Loucy (cell line): ENCODE measurements around the gene GFRA1.

Source experiments
- H2AFZ ChIP-seq: fragments of 200-600 bp; sonication (generic); 2 replicates; pipeline ENCODE4 v1.6.0; 2016; ENCODE audit warnings: antibody characterized with exemption, mild to moderate bottlenecking, low read length, moderate library complexity
- H3F3A ChIP-seq: fragments of 200-600 bp; 2 replicates; pipeline ENCODE4 v1.6.0; 2016; ENCODE audit warnings: antibody characterized with exemption, low read depth, mild to moderate bottlenecking
- H3K27me3 ChIP-seq: fragments of 200-600 bp; sonication (generic); 2 replicates; pipeline ENCODE4 v1.6.1; 2014; ENCODE audit warnings: low read length, mild to moderate bottlenecking; ENCODE audit not compliant: insufficient read depth, poor library complexity, severe bottlenecking
- H3K36me3 ChIP-seq: fragments of 200-600 bp; sonication (generic); 2 replicates; pipeline ENCODE4 v1.6.1; 2016; ENCODE audit warnings: low read length; ENCODE audit not compliant: insufficient read depth
- H3K4me1 ChIP-seq: fragments of 200-600 bp; sonication (generic); 2 replicates; pipeline ENCODE4 v1.5.1; 2014; ENCODE audit warnings: low read length, mild to moderate bottlenecking; ENCODE audit not compliant: insufficient read depth, poor library complexity, severe bottlenecking
- H3K4me2 ChIP-seq: fragments of 200-600 bp; sonication (generic); 2 replicates; pipeline ENCODE4 v1.6.0; 2014; ENCODE audit warnings: antibody characterized with exemption, low read length, low read depth, mild to moderate bottlenecking; ENCODE audit not compliant: poor library complexity, severe bottlenecking
- H3K4me3 ChIP-seq: fragments of 200-600 bp; sonication (generic); 2 replicates; pipeline ENCODE4 v1.5.1; 2014; ENCODE audit warnings: low read length, mild to moderate bottlenecking, mixed read lengths; ENCODE audit not compliant: poor library complexity, severe bottlenecking
- H3K79me2 ChIP-seq: fragments of 200-600 bp; sonication (generic); 2 replicates; pipeline ENCODE4 v1.6.1; 2014; ENCODE audit warnings: low read length; ENCODE audit not compliant: insufficient read depth
- H3K9ac ChIP-seq: fragments of 200-600 bp; sonication (generic); 2 replicates; pipeline ENCODE4 v1.6.0; 2014; ENCODE audit warnings: mild to moderate bottlenecking, low read depth, low read length, moderate library complexity; ENCODE audit not compliant: poor library complexity, severe bottlenecking
- H3K9me2 ChIP-seq: fragments of 200-600 bp; sonication (generic); replicated peaks from 2 replicates; pipeline ENCODE4 v1.6.1; 2016; ENCODE audit warnings: low read depth, low read length, mixed read lengths
- H3K9me3 ChIP-seq: fragments of 200-600 bp; sonication (generic); 2 replicates; pipeline ENCODE4 v1.6.1; 2014; ENCODE audit warnings: mild to moderate bottlenecking, antibody characterized with exemption, low read length, low read depth; ENCODE audit not compliant: insufficient read depth
- H4K20me1 ChIP-seq: fragments of 200-600 bp; sonication (generic); 2 replicates; pipeline ENCODE4 v1.6.0; 2014; ENCODE audit warnings: antibody characterized with exemption, low read length, mild to moderate bottlenecking; ENCODE audit not compliant: insufficient read depth, poor library complexity, severe bottlenecking
- EZH2phosphoT487 ChIP-seq: fragments of 200-600 bp; IDR thresholded peaks from 2 replicates; pipeline ENCODE4 v1.6.1; 2018; ENCODE audit warnings: antibody characterized with exemption, mild to moderate bottlenecking, moderate library complexity, borderline replicate concordance
- TF ChIP-seq, protein P1 (sequence below): fragments of 200-600 bp; sonication (generic); conservative IDR thresholded peaks from 2 replicates; pipeline ENCODE4 v1.5.1; 2014; ENCODE audit warnings: mild to moderate bottlenecking, antibody characterized with exemption, low read length

Gene GFRA1

DNA sequence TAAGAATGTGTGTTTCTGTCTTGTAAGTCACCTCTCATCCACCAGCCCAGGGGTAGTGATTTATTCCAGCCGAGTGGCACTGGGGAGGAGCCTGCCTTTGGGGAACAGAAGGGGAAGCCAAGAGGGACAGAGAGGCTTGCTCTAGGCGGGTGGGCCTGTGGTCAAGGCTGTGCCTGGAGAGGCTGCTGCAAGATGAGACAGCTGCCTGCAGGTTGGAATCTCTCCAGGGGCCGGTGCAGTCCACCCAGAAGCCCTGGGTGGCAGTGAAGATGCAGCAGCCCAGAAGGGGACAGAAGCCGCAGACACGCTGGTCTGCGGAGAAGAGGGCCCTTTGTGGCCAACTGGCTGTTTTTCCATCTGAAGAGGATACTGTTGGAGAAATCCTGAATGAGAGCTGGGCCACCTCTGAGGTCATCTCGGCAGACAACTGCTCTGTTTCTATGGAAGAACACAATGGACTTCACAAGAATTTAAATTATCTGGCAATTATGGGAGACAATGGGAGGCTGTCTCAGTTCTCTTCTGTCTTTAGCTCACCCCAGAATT lies 175.7 kb downstream of the GFRA1 start:
- Histone ChIP-seq H3K9me2 (no peaks in the 10 kb centered on the region), H3K4me3 (no peak overlapping the region), H3K4me2 (no peak overlapping the region), H3F3A (no peaks in the 10 kb centered on the region), H3K27me3 (no peaks in the 10 kb centered on the region), H2AFZ (no peak overlapping the region), H3K4me1 (peaks cover 6% of the 10 kb centered on the region), H3K36me3 (peaks cover 46% of the 10 kb centered on the region; the same call in 1 of the 2 replicates), H3K9ac (no peak overlapping the region), H3K9me3 (no peaks in the 10 kb centered on the region), H3K79me2 (no peaks in the 10 kb centered on the region), H4K20me1 (no peaks in the 10 kb centered on the region)
- TF ChIP-seq, protein P1, sequence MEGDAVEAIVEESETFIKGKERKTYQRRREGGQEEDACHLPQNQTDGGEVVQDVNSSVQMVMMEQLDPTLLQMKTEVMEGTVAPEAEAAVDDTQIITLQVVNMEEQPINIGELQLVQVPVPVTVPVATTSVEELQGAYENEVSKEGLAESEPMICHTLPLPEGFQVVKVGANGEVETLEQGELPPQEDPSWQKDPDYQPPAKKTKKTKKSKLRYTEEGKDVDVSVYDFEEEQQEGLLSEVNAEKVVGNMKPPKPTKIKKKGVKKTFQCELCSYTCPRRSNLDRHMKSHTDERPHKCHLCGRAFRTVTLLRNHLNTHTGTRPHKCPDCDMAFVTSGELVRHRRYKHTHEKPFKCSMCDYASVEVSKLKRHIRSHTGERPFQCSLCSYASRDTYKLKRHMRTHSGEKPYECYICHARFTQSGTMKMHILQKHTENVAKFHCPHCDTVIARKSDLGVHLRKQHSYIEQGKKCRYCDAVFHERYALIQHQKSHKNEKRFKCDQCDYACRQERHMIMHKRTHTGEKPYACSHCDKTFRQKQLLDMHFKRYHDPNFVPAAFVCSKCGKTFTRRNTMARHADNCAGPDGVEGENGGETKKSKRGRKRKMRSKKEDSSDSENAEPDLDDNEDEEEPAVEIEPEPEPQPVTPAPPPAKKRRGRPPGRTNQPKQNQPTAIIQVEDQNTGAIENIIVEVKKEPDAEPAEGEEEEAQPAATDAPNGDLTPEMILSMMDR, result no peak
- no peak for TF ChIP-seq EZH2phosphoT487

DNA sequence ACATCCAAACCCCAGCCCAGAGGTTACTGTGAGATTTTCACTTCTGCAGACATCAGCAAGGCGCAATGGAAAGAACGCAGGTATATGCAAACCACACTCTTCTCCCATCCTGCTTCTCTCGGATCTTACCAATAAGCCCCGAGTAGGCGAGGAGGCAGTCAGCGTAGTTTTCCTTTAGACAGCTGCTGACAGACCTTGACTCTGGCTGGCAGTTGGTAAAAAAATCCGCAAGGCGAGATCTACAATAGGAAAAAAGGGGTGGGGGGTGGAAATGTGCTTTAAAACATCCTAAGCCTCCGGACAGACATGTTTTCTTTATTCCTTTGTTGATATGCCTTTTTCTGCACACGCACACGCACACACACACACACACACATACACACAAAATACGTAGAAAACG lies 176.5 kb downstream of the GFRA1 start:
- H3K27me3 ChIP-seq, result no peaks in the 10 kb centered on the region
- H3K4me3 ChIP-seq, result no peak overlapping the region
- no peak overlapping the region for H2AFZ ChIP-seq
- no peak overlapping the region for H3K4me2 ChIP-seq
- no peak for TF ChIP-seq EZH2phosphoT487
- TF ChIP-seq, protein P1, result no peak
- H3K9ac ChIP-seq, result no peak overlapping the region
- H3K79me2 ChIP-seq, result no peaks in the 10 kb centered on the region
- H3K4me1 ChIP-seq, result no peaks in the 10 kb centered on the region
- H3K9me3 ChIP-seq, result no peaks in the 10 kb centered on the region
- peaks cover 45% of the 10 kb centered on the region; the same call in 1 of the 2 replicates for H3K36me3 ChIP-seq
- H4K20me1 ChIP-seq, result no peaks in the 10 kb centered on the region
- no peaks in the 10 kb centered on the region for H3K9me2 ChIP-seq
- no peaks in the 10 kb centered on the region for H3F3A ChIP-seq

GRCh38 chr10:116094356-116094755 lies 178.7 kb downstream of the GFRA1 start:
- Histone ChIP-seq H4K20me1 (no peaks in the 10 kb centered on the region), H3K4me1 (no peaks in the 10 kb centered on the region), H3K79me2 (no peaks in the 10 kb centered on the region), H2AFZ (no peak overlapping the region), H3K9me3 (no peaks in the 10 kb centered on the region), H3K9ac (no peak overlapping the region), H3K4me3 (no peak overlapping the region), H3K36me3 (peaks cover 57% of the 10 kb centered on the region; the same call in 1 of the 2 replicates), H3K27me3 (no peaks in the 10 kb centered on the region), H3K9me2 (no peaks in the 10 kb centered on the region), H3K4me2 (no peak overlapping the region), H3F3A (no peaks in the 10 kb centered on the region)
- TF ChIP-seq, protein P1, result no peak
- no peak for TF ChIP-seq EZH2phosphoT487
